Fibroblast of villous mesenchyme (primary cell): ENCODE data around the gene APOA1. TPM values are rescaled to one million over a fixed set of nuclear protein-coding genes. Genes with fewer than 3 reads are reported as not detected.

Experiments used
- DNase-seq: peaks from one replicate; pipeline ENCODE4 v3.0.0-alpha.2; 2010; ENCODE audit warnings: low read depth
- H3K4me3 ChIP-seq: 2 replicates; pipeline ENCODE4 v1.5.1; 2011; ENCODE audit warnings: low read depth, mild to moderate bottlenecking, low read length
- total RNA-seq: library from RNA; depleted of rRNA; stranded (reverse); fragments of >200 nt; gene quantifications from 2 replicates; pipeline ENCODE4 v1.2.3, GENCODE V29; 2012
- TF ChIP-seq, protein P1 (sequence below): IDR thresholded peaks from 2 replicates; pipeline ENCODE4 v1.5.1; 2012; ENCODE audit warnings: low read depth, mild to moderate bottlenecking, low read length; ENCODE audit not compliant: insufficient read depth

APOA1 gene
- total RNA-seq, 1 donor, result not detected

- TF ChIP-seq, protein P1, sequence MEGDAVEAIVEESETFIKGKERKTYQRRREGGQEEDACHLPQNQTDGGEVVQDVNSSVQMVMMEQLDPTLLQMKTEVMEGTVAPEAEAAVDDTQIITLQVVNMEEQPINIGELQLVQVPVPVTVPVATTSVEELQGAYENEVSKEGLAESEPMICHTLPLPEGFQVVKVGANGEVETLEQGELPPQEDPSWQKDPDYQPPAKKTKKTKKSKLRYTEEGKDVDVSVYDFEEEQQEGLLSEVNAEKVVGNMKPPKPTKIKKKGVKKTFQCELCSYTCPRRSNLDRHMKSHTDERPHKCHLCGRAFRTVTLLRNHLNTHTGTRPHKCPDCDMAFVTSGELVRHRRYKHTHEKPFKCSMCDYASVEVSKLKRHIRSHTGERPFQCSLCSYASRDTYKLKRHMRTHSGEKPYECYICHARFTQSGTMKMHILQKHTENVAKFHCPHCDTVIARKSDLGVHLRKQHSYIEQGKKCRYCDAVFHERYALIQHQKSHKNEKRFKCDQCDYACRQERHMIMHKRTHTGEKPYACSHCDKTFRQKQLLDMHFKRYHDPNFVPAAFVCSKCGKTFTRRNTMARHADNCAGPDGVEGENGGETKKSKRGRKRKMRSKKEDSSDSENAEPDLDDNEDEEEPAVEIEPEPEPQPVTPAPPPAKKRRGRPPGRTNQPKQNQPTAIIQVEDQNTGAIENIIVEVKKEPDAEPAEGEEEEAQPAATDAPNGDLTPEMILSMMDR, result no peak
- no peak for DNase-seq
- H3K4me3 ChIP-seq, result no peak overlapping the region
Observed at GRCh38 chr11:116790167-116791001, 47.0 kb downstream of the APOA1 start.

GRCh38 chr11:116788975-116789374 lies 48.4 kb downstream of the APOA1 start:
- TF ChIP-seq, protein P1, result no peak
- H3K4me3 ChIP-seq, result no peak overlapping the region
- DNase-seq, result no peak

DNA sequence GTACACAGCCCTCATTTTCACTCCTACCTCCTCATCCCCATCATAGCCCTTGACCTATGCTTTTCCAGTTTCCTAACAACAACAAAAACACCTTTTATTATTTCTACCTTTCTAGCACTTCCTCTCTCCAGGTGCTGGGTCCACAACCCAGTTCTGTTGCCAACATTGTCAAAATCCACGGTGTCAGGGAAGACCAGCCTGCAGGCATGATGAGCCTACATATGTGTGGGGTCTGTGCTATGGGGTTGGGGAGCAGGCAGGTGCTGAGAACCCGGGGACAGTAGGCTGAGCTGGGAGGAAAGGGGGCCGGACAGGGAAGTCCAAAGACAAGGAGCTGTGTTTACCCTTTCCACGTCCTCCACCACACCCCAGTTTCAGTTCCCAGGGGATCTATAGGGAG lies 48.9 kb downstream of the APOA1 start:
- H3K4me3 ChIP-seq, result peak overlapping the region; percentile 90

GRCh38 chr11:116787786-116788486 lies 49.5 kb downstream of the APOA1 start, which contains the start of gene ZPR1:
Gene ZPR1 (minus strand): TSS chr11:116788023. CDS start chr11:116787990, 33 bp downstream.
- TF ChIP-seq, protein P1, result no peak

More for the DNA sequence above, 48.9 kb downstream of the APOA1 start:
- TF ChIP-seq, protein P1, result no peak
- no peak for DNase-seq

DNA sequence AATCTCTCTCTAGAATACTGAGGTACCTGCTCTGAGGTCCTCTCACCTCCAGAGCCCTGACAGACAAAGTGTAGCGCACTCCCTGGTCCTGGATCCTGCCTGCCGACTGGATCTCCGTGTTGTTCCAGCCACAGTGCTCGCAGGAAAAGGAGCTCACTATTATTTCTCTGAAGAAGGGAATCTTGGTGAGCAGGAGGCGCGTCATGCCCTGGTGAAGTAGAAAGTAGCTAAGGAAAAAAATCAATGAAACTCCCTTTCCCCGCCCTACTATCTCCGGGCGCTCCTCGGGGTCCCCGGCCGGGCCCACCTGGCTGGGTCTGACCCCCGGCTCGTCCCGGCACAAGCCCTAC lies 50.0 kb downstream of the APOA1 start:
- TF ChIP-seq, protein P1, result no peak
- H3K4me3 ChIP-seq, result peak overlapping the region; percentile 90
- DNase-seq, result no peak

More at GRCh38 chr11:116787786-116788486, 49.5 kb downstream of the APOA1 start, which contains the start of gene ZPR1:
- peak within 1 kb of the TSS; percentile 90 for H3K4me3 ChIP-seq
- peak; percentile 71 for DNase-seq

DNA sequence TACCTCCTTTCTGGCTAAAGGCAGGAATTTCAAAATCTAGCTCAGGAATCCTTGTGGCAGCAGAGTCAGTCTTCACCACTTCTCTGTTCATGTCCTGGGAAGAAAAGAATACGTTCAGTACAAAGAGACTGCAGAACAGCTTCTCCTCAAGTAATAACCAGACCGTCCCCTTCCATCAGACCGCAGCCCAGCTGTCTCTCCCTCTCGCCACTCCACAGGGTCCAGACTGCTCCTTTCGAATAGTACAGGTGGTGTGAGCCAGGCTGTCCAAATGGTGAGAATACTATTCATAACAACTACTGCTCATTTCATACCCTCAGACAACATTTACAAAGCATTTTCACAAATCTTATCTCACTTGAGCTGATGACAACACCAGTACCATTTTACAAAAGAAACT lies 50.5 kb downstream of the APOA1 start:
- peak overlapping the region; percentile 90 for H3K4me3 ChIP-seq
- DNase-seq, result no peak
- TF ChIP-seq, protein P1, result no peak
